ENCODE results near the gene IFNA21.
"Not testable (repeated sequence)": the region's sequence is repeated elsewhere in the genome, so short reads cannot be mapped to it uniquely, and the experiment has no call there.

The IFNA21 gene

GRCh38 chr9:21137020-21137419 is 29.4 kb downstream of the IFNA21 start:
- no peak for DNase-seq

GRCh38 chr9:21135736-21136135 is 30.7 kb downstream of the IFNA21 start:
- no peak for DNase-seq

GRCh38 chr9:21128186-21128585 is 38.3 kb downstream of the IFNA21 start:
- DNase-seq: not testable (repeated sequence)

- DNase-seq: no peak
Measured at GRCh38 chr9:21121595-21122251, 44.7 kb downstream of the IFNA21 start.

DNA sequence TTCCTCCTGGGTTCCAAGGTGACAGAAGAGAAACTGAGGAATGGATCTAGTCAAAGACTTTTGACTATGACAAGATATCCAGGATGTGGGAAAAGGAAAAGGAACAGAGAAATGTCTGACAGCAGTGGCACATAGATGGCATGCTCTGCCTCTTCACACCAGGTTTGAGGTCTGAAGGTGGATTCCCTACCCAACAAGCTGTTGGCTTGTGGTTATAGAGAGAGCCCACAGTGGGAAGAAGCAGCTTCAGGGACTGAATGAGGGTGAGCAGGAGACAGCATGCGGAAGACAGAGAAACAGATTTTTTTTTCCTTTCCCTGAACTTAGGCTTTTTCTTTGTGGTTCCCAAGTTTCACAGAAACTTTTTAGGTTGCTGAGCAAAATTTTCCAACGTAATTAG is 45.4 kb downstream of the IFNA21 start:
- DNase-seq: no peak

DNA sequence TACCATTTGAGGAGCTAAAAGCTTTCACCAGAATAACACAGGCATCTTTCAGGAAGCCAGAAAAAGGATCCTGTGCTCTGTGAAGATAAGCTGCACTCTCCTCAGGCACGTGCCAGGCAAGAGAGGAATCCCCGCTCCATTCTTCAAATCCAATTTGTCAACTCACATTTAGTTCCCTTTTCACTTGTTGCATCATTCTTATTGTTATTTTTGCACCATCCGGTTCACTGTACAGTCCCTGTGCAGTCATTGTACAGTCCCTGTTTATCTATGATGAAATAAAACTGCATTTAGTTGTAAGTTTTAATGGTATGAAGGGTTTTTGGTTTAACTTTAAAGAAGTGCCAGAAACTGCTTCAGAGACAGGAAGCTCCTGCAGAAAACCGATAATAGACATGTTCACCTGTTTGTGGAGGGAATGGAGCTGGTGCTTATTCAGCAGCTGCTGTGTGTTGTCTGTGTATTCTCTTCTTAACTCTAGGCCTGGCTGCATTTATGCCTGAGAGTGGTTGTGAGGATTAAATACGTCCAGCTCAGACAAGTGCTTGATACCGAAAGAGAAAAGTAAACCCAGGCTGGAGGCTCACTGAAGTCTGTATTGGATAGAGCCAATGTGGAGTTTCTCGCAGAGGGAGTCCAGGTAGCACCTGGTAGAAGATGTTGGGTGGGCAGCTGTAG is 47.2 kb downstream of the IFNA21 start:
- no peak for DNase-seq

Data from NCI-H2227 treated with DMSO at 0.1 percent for 48 hours (cell line).